GM12878 (cell line): Measurements from ENCODE around the gene CALR.

Source experiments
- ELK1 ChIP-seq: IDR thresholded peaks from 2 replicates; pipeline ENCODE4 v1.6.1; 2012; ENCODE audit warnings: low read depth, low read length, improper control_type of control experiment
- NFYB ChIP-seq: IDR thresholded peaks from 2 replicates; pipeline ENCODE4 v1.6.1; 2011; ENCODE audit warnings: low read depth, mild to moderate bottlenecking, low read length, improper control_type of control experiment, moderate library complexity; ENCODE audit not compliant: insufficient read depth
- POLR2A ChIP-seq: IDR thresholded peaks from 2 replicates; pipeline ENCODE4 v1.6.1; 2011; ENCODE audit warnings: low read depth, mild to moderate bottlenecking, low read length
- POU2F2 ChIP-seq: IDR thresholded peaks from 3 replicates; pipeline ENCODE4 v1.6.1; 2011; ENCODE audit warnings: low read depth, mild to moderate bottlenecking, low read length, borderline replicate concordance
- SRF ChIP-seq, 2 experiments: IDR thresholded peaks; 2 replicates each; pipeline ENCODE4 v1.6.1; 2011; ENCODE audit warnings: low read depth in 2 of 2, low read length in 2 of 2, mild to moderate bottlenecking in 1 of 2, moderate library complexity in 1 of 2
- TF ChIP-seq, protein P1 (sequence below), 3 experiments: IDR thresholded peaks in 2 of 3; conservative IDR thresholded peaks in 1 of 3; 2 replicates each; pipeline ENCODE4 v1.5.1; 2011; ENCODE audit warnings: low read depth in 3 of 3, low read length in 3 of 3, mild to moderate bottlenecking in 3 of 3, control low read depth in 2 of 3, moderate library complexity in 2 of 3, inconsistent platforms in 1 of 3, mixed read lengths in 1 of 3; ENCODE audit not compliant: control insufficient read depth in 2 of 3, insufficient read depth in 1 of 3; ENCODE audit errors: extremely low read depth in 1 of 3
- TF ChIP-seq, protein P2 (sequence below): IDR thresholded peaks from 2 replicates; pipeline ENCODE4 v1.6.1; 2012; ENCODE audit warnings: low read length, inconsistent platforms

- TF ChIP-seq, protein P1, sequence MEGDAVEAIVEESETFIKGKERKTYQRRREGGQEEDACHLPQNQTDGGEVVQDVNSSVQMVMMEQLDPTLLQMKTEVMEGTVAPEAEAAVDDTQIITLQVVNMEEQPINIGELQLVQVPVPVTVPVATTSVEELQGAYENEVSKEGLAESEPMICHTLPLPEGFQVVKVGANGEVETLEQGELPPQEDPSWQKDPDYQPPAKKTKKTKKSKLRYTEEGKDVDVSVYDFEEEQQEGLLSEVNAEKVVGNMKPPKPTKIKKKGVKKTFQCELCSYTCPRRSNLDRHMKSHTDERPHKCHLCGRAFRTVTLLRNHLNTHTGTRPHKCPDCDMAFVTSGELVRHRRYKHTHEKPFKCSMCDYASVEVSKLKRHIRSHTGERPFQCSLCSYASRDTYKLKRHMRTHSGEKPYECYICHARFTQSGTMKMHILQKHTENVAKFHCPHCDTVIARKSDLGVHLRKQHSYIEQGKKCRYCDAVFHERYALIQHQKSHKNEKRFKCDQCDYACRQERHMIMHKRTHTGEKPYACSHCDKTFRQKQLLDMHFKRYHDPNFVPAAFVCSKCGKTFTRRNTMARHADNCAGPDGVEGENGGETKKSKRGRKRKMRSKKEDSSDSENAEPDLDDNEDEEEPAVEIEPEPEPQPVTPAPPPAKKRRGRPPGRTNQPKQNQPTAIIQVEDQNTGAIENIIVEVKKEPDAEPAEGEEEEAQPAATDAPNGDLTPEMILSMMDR (IDR thresholded peaks at IDR 0.05 in 2 of 3, conservative IDR thresholded peaks at IDR 0.05 in 1 of 3; ENCODE audit: control insufficient read depth in 2 of 3, extremely low read depth in 1 of 3, insufficient read depth in 1 of 3, low read depth in 3 of 3, low read length in 3 of 3), result no peak
- no peak for TF ChIP-seq POLR2A
- no peak for TF ChIP-seq NFYB
- TF ChIP-seq ELK1, result no peak
- TF ChIP-seq POU2F2, result no peak
- TF ChIP-seq, protein P2, sequence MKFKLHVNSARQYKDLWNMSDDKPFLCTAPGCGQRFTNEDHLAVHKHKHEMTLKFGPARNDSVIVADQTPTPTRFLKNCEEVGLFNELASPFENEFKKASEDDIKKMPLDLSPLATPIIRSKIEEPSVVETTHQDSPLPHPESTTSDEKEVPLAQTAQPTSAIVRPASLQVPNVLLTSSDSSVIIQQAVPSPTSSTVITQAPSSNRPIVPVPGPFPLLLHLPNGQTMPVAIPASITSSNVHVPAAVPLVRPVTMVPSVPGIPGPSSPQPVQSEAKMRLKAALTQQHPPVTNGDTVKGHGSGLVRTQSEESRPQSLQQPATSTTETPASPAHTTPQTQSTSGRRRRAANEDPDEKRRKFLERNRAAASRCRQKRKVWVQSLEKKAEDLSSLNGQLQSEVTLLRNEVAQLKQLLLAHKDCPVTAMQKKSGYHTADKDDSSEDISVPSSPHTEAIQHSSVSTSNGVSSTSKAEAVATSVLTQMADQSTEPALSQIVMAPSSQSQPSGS, result no peak
- no peak for TF ChIP-seq SRF (IDR thresholded peaks at IDR 0.05; ENCODE audit: low read depth in 2 of 2, low read length in 2 of 2)
These were observed 8.3 kb upstream of the CALR start for GRCh38 chr19:12930002-12930645.
